ENCODE results near the gene GPC6.

- TF ChIP-seq DACH1 (IDR thresholded peaks at IDR 0.05; ENCODE audit: partially characterized antibody) (no peak), ELF1 (tag; IDR thresholded peaks at IDR 0.05) (no peak)
Observed at GRCh38 chr13:93882086-93882651, 655.6 kb downstream of the GPC6 start.
